H1 (cell line): ENCODE data around the gene PRR23C. TPM values are rescaled to one million over a fixed set of nuclear protein-coding genes. Genes with fewer than 3 reads are reported as not detected.
A peak's percentile ranks its signal among the peaks of the same experiment; 100 is the strongest.

Experiments
- CTCF ChIA-PET: fragments of 300-600 bp; sonication (Branson Sonifier 250); formaldehyde crosslinking; loops from one replicate; lab custom pipeline; 2021; ENCODE audit not compliant: partially characterized antibody; lab: Charles Lee
- POLR2A ChIA-PET: fragments of 300-600 bp; sonication (Branson Sonifier 250); formaldehyde crosslinking; loops from one replicate; lab custom pipeline; 2021; ENCODE audit warnings: inconsistent platforms; ENCODE audit not compliant: partially characterized antibody; lab: Charles Lee
- DNase-seq, 2 experiments: peaks; one replicate each; pipeline versions ENCODE4 v3.0.0 to v3.0.0-alpha.2; 2010 to 2022; ENCODE audit warnings: low spot score in 2 of 2, low read depth in 1 of 2, mixed read lengths in 1 of 2
- FAIRE-seq: peaks from 2 replicates; lab custom pipeline; 2011; peaks lifted over from hg19 to GRCh38; lab: Jason Lieb, UNC
- H2AFZ ChIP-seq: 2 replicates; pipeline ENCODE4 v1.8.1; 2012; ENCODE audit warnings: low read length, inconsistent platforms
- H2AK5ac ChIP-seq: 2 replicates; pipeline ENCODE4 v1.6.1; 2013; ENCODE audit warnings: low read depth, low read length
- H2BK120ac ChIP-seq: replicated peaks from 2 replicates; pipeline ENCODE3; 2013; ENCODE audit warnings: low read depth, low read length, inconsistent platforms
- H2BK12ac ChIP-seq: 2 replicates; pipeline ENCODE4 v1.6.1; 2013; ENCODE audit warnings: low read depth, low read length
- H2BK15ac ChIP-seq: 2 replicates; pipeline ENCODE4 v1.6.1; 2013; ENCODE audit warnings: low read length
- H2BK20ac ChIP-seq: 2 replicates; pipeline ENCODE4 v1.6.1; 2013; ENCODE audit warnings: low read length
- H2BK5ac ChIP-seq: 2 replicates; pipeline ENCODE4 v1.6.1; 2013; ENCODE audit warnings: low read depth, low read length
- H3K14ac ChIP-seq: 2 replicates; pipeline ENCODE4 v1.6.1; 2013; ENCODE audit warnings: inconsistent platforms; ENCODE audit not compliant: insufficient read length
- H3K18ac ChIP-seq: 2 replicates; pipeline ENCODE4 v1.6.1; 2013; ENCODE audit warnings: low read length; ENCODE audit errors: extremely low read depth
- H3K23ac ChIP-seq: 2 replicates; pipeline ENCODE4 v1.6.1; 2013; ENCODE audit warnings: inconsistent platforms; ENCODE audit not compliant: insufficient read length
- H3K23me2 ChIP-seq: 2 replicates; pipeline ENCODE4 v1.6.1; 2013; ENCODE audit warnings: low read depth, low read length
- H3K27ac ChIP-seq: 2 replicates; pipeline ENCODE4 v1.6.1; 2011; ENCODE audit warnings: low read depth, low read length, inconsistent platforms
- H3K27me3 ChIP-seq, 4 experiments: replicated peaks in 1 of 4; 1 replicate in 1 of 4; 2 replicates in 3 of 4; pipeline versions ENCODE4 v1.6.1 to v1.8.1; 2011 to 2013; ENCODE audit warnings: low read length in 3 of 4, mild to moderate bottlenecking in 3 of 4, inconsistent platforms in 2 of 4, mixed read lengths in 2 of 4, moderate library complexity in 1 of 4; ENCODE audit not compliant: control insufficient read depth in 3 of 4, insufficient read depth in 3 of 4; ENCODE audit errors: extremely low read depth in 1 of 4
- H3K36me3 ChIP-seq, 4 experiments: 2 replicates each; pipeline versions ENCODE4 v1.6.1 to v1.8.1; 2011 to 2013; ENCODE audit warnings: mild to moderate bottlenecking in 4 of 4, low read length in 3 of 4, moderate library complexity in 2 of 4, control low read depth in 1 of 4, inconsistent platforms in 1 of 4; ENCODE audit not compliant: insufficient read depth in 4 of 4, control insufficient read depth in 2 of 4
- H3K4ac ChIP-seq: replicated peaks from 2 replicates; pipeline ENCODE3; 2013; ENCODE audit warnings: low read length, low read depth, mixed read lengths, inconsistent platforms; ENCODE audit not compliant: insufficient read length
- H3K4me1 ChIP-seq, 4 experiments: replicated peaks in 1 of 4; 1 replicate in 1 of 4; 2 replicates in 3 of 4; pipeline versions ENCODE4 v1.6.1 to v1.8.1; 2011 to 2013; ENCODE audit warnings: low read length in 3 of 4, inconsistent platforms in 2 of 4, mixed read lengths in 1 of 4; ENCODE audit not compliant: insufficient read depth in 4 of 4, control insufficient read depth in 3 of 4
- H3K4me2 ChIP-seq, 2 experiments: 2 replicates each; pipeline versions ENCODE4 v1.6.1 to v1.8.1; 2011 to 2013; ENCODE audit warnings: low read depth in 2 of 2, low read length in 2 of 2, control low read depth in 1 of 2, inconsistent platforms in 1 of 2, mild to moderate bottlenecking in 1 of 2; ENCODE audit not compliant: insufficient read depth in 1 of 2
- H3K4me3 ChIP-seq, 4 experiments: fragments of 200-600, 300-600 bp in 1 of 4; sonication (generic), shearing (Covaris generic), sonication (Bioruptor Twin) in 1 of 4; 2 replicates each; pipeline versions ENCODE4 v1.5.1 to v1.8.1; 2011 to 2016; ENCODE audit warnings: low read length in 4 of 4, low read depth in 3 of 4, control low read depth in 2 of 4, inconsistent platforms in 2 of 4, mild to moderate bottlenecking in 2 of 4, mixed read lengths in 1 of 4, moderate library complexity in 1 of 4; ENCODE audit not compliant: insufficient read depth in 2 of 4; ENCODE audit errors: extremely low read depth in 1 of 4
- H3K56ac ChIP-seq: replicated peaks from 2 replicates; pipeline ENCODE3; 2013; ENCODE audit warnings: low read depth, mild to moderate bottlenecking, mixed read lengths, low read length, inconsistent platforms; ENCODE audit not compliant: insufficient read length
- H3K79me1 ChIP-seq: 2 replicates; pipeline ENCODE4 v1.6.1; 2013; ENCODE audit warnings: low read depth, low read length, control low read depth
- H3K79me2 ChIP-seq, 2 experiments: 2 replicates each; pipeline versions ENCODE4 v1.6.1 to v1.8.1; 2012 to 2013; ENCODE audit warnings: low read length in 2 of 2, mild to moderate bottlenecking in 2 of 2, inconsistent platforms in 1 of 2; ENCODE audit not compliant: insufficient read depth in 2 of 2, control insufficient read depth in 1 of 2
- H3K9ac ChIP-seq, 4 experiments: replicated peaks in 1 of 4; 1 replicate in 1 of 4; 2 replicates in 3 of 4; pipeline versions ENCODE4 v1.6.1 to v1.8.1; 2011 to 2013; ENCODE audit warnings: low read depth in 3 of 4, low read length in 3 of 4, control low read depth in 2 of 4, mild to moderate bottlenecking in 2 of 4, moderate library complexity in 2 of 4, inconsistent platforms in 1 of 4; ENCODE audit errors: extremely low read depth in 1 of 4
- H3K9me3 ChIP-seq, 2 experiments: 2 replicates each; pipeline versions ENCODE4 v1.6.1 to v1.8.1; 2012 to 2013; ENCODE audit warnings: mild to moderate bottlenecking in 2 of 2, moderate library complexity in 2 of 2, control low read depth in 1 of 2, inconsistent platforms in 1 of 2, low read depth in 1 of 2, low read length in 1 of 2, mixed read lengths in 1 of 2; ENCODE audit not compliant: insufficient read depth in 2 of 2
- H4K20me1 ChIP-seq, 2 experiments: replicated peaks in 1 of 2; 2 replicates each; pipeline versions ENCODE3 to v1.8.1; 2011 to 2013; ENCODE audit warnings: inconsistent platforms in 2 of 2, low read length in 2 of 2, mild to moderate bottlenecking in 1 of 2; ENCODE audit not compliant: insufficient read depth in 2 of 2, control insufficient read depth in 1 of 2
- H4K5ac ChIP-seq: 2 replicates; pipeline ENCODE4 v1.6.1; 2013; ENCODE audit warnings: low read length, low read depth, mixed read lengths, inconsistent platforms; ENCODE audit not compliant: insufficient read length
- H4K8ac ChIP-seq: 2 replicates; pipeline ENCODE4 v1.8.0; 2013; ENCODE audit warnings: mild to moderate bottlenecking, moderate library complexity, low read length, inconsistent platforms; ENCODE audit not compliant: insufficient read depth; ENCODE audit errors: extremely low read depth
- H4K91ac ChIP-seq: replicated peaks from 2 replicates; pipeline ENCODE3; 2013; ENCODE audit warnings: low read length, mixed read lengths, inconsistent platforms; ENCODE audit not compliant: insufficient read length
- BACH1 ChIP-seq: IDR thresholded peaks from 2 replicates; pipeline ENCODE4 v1.6.1; 2012; ENCODE audit warnings: low read length, improper control_type of control experiment
- CEBPB ChIP-seq: IDR thresholded peaks from 2 replicates; pipeline ENCODE4 v1.6.1; 2012; ENCODE audit warnings: low read depth, low read length
- RBBP5 ChIP-seq: IDR thresholded peaks from 2 replicates; pipeline ENCODE4 v1.7.1; 2012; ENCODE audit warnings: low read depth, mild to moderate bottlenecking, inconsistent platforms, low read length, moderate library complexity, borderline replicate concordance
- WGBS, 2 experiments: shearing (Covaris generic) in 1 of 2; methylation state at CpG; one replicate each; pipeline versions ENCODE4 v1.1.6 to v1.1.7; 2013 to 2015; ENCODE audit warnings: low lambda C conversion rate in 2 of 2, mixed read lengths in 2 of 2, inconsistent platforms in 1 of 2, low coverage in 1 of 2, missing lambda C conversion rate in 1 of 2; ENCODE audit not compliant: insufficient replicate concordance in 2 of 2, insufficient coverage in 1 of 2, insufficient read length in 1 of 2; ENCODE audit errors: extremely low coverage in 1 of 2, missing lambda C conversion rate in 1 of 2; 5-methylcytosine and 5-hydroxymethylcytosine counted together
- polyA plus RNA-seq, 7 experiments: library from polyadenylated mRNA; depleted of rRNA in 3 of 7; stranded (reverse) in 5 of 7; unstranded in 2 of 7; fragments of >200 nt in 5 of 7; fragments of 200-250 nt in 2 of 7; gene quantifications; 1 replicate in 5 of 7; 2 replicates in 1 of 7; 4 replicates in 1 of 7; pipeline versions ENCODE4 v1.2.1 to v1.2.3, GENCODE V29; 2011 to 2013; ENCODE audit warnings: missing spikeins in 2 of 7, mixed read lengths in 2 of 7
- total RNA-seq: library from RNA; stranded (reverse); fragmentation: NEBNext Ultra II Directional; extraction: Animal tissue kit (Norgen Biotek cat#: 25700); gene quantifications from 2 replicates; pipeline ENCODE4 v1.2.1, GENCODE V29; 2021

PRR23C gene
- total and polyA plus RNA-seq, 2 of the 8 experiments (the other 6 are each of a cell fraction or from before 2014, with no cell fraction given): not detected

GRCh38 chr3:139016430-139017048 lies 28.2 kb downstream of the PRR23C start:
- Histone ChIP-seq H2BK20ac (no peak overlapping the region), H2BK12ac (no peak overlapping the region), H3K27ac (no peak overlapping the region), H4K91ac (no peak overlapping the region), H3K79me1 (no peaks in the 10 kb centered on the region), H2AK5ac (no peak overlapping the region), H3K23ac (no peak overlapping the region), H4K8ac (no peak overlapping the region), H2BK120ac (no peak overlapping the region), H3K23me2 (no peaks in the 10 kb centered on the region; the same call in 1 of the 2 replicates), H4K5ac (no peak overlapping the region), H3K79me2 (no peaks in the 10 kb centered on the region), H2AFZ (peak overlapping the region; percentile 4; the same call in 1 of the 2 replicates), H3K4ac (no peak overlapping the region), H3K4me3 (no peak overlapping the region), H3K4me2 (no peak overlapping the region), H3K14ac (no peak overlapping the region), H3K18ac (no peak overlapping the region), H2BK5ac (no peak overlapping the region), H4K20me1 (no peaks in the 10 kb centered on the region), H3K9ac (no peak overlapping the region), H3K27me3 (no peaks in the 10 kb centered on the region), H3K9me3 (peaks cover 4 to 14% of the 10 kb centered on the region in 2 experiments; a peak in 1 of 4 replicates), H3K36me3 (no peaks in the 10 kb centered on the region), H3K56ac (no peak overlapping the region), H2BK15ac (no peak overlapping the region), H3K4me1 (no peaks in the 10 kb centered on the region)
- WGBS, 2 experiments: 92% methylated on average over 3 of the region's 3 CpGs; no CpG with 5 or more reads in 1 of the 2 experiments
- FAIRE-seq: no peak
- CTCF ChIA-PET: interaction anchor here (0.6 kb wide), 1 partner anchor 32 kb away, joined by 3 read pairs; no protein-coding TSS in a partner anchor
- no peak for DNase-seq
- no peak for TF ChIP-seq CEBPB
- TF ChIP-seq RBBP5: no peak
- TF ChIP-seq BACH1: 0 out of 2 replicates have a peak, but pooled peaks have one; percentile 13
- POLR2A ChIA-PET: no interaction called here
